Heart left ventricle (tissue), 13 donors: Measurements from ENCODE around the gene NAPA.
A peak's percentile ranks its signal among the peaks of the same experiment; 100 is the strongest.

Experiments
- CTCF ChIP-seq, 12 donors: fragments of 200-600 bp; sonication (generic) in 4 of 12; IDR thresholded peaks; one replicate each; pipeline versions ENCODE4 v1.5.0 to v1.8.0; 2018 to 2022; ENCODE audit warnings: antibody characterized with exemption in 12 of 12, mild to moderate bottlenecking in 5 of 12
- POLR2A ChIP-seq, 2 donors: fragments of 450-650 bp; IDR thresholded peaks; one replicate each; pipeline ENCODE4 v1.6.1; 2017; ENCODE audit warnings: antibody characterized with exemption in 2 of 2, mild to moderate bottlenecking in 2 of 2, moderate library complexity in 2 of 2
- donor health status: ischemic (EF 13 %, LVEDD 7.1; RV severe dilation, severe dysfunction).
- donor health status: DM: no; HTN: yes; CAD: no.
- donor health status: DM: no; HTN: no; CAD: no.
- donor health status: ischemic (EF 25% LVEDD 6.9; RV normal size, moderate dysfunction).
- donor health status: ischemic (EF 25% LVEDD 5.7; RV mildly dilated, moderate dysfunction).
- donor health status: ischemic (EF 35%, LVEDD 5.7; RV mildly dilated, moderate dysfunction).
- donor health status: nonischemic (EF 11% LVEDD 7.7; RV severe dilation, severe dysfunction).
- donor health status: DM: yes; HTN: yes; CAD: no.
- donor health status: PGD.
- donor health status: ischemic (EF 29% LVEDD 5.4; RV normal size, mild dysfunction).
- donor health status: nonischemic (EF 23%, LVEDD 6.1; RV moderate dilation, normal function).

- TF ChIP-seq POLR2A (IDR thresholded peaks at IDR 0.05) (peak in 1 of 2 donors; percentile 26), CTCF (IDR thresholded peaks at IDR 0.05) (peak; percentile 56 to 90 (median 78))
Measured at GRCh38 chr19:47483800-47484690, 30.8 kb downstream of the NAPA start, which contains the start of gene KPTN.
